Trophoblast cell (in vitro differentiated cells and primary cell): Measurements from ENCODE around the gene NOS3.
"Not testable (repeated sequence)": the region's sequence is repeated elsewhere in the genome, so short reads cannot be mapped to it uniquely, and the experiment has no call there.

Experiments
- DNase-seq, 2 donors: peaks; one replicate each; pipeline ENCODE4 v3.0.0-alpha.2; 2016
- H2AFZ ChIP-seq: 2 replicates; pipeline ENCODE4 v1.6.1; 2013; ENCODE audit warnings: low read length, moderate library complexity, mild to moderate bottlenecking; ENCODE audit not compliant: insufficient read depth, poor library complexity
- H2AK5ac ChIP-seq: 2 replicates; pipeline ENCODE4 v1.6.1; 2013; ENCODE audit warnings: mild to moderate bottlenecking, low read length
- H2BK120ac ChIP-seq: 2 replicates; pipeline ENCODE4 v1.6.1; 2013; ENCODE audit warnings: low read length, mild to moderate bottlenecking, moderate library complexity; ENCODE audit not compliant: insufficient read depth, poor library complexity
- H2BK12ac ChIP-seq: 2 replicates; pipeline ENCODE4 v1.6.1; 2013; ENCODE audit warnings: mild to moderate bottlenecking, low read length, moderate library complexity
- H2BK5ac ChIP-seq: 2 replicates; pipeline ENCODE4 v1.6.1; 2013; ENCODE audit warnings: low read length, low read depth, moderate library complexity, mild to moderate bottlenecking; ENCODE audit not compliant: poor library complexity
- H3K14ac ChIP-seq: 2 replicates; pipeline ENCODE4 v1.6.1; 2013; ENCODE audit warnings: mild to moderate bottlenecking, low read length
- H3K18ac ChIP-seq: 2 replicates; pipeline ENCODE4 v1.6.1; 2013; ENCODE audit warnings: mild to moderate bottlenecking, low read length
- H3K23ac ChIP-seq: 2 replicates; pipeline ENCODE4 v1.6.1; 2013; ENCODE audit warnings: low read length
- H3K27ac ChIP-seq: 2 replicates; pipeline ENCODE4 v1.5.1; 2013; ENCODE audit warnings: low read depth, mild to moderate bottlenecking, inconsistent platforms, low read length, moderate library complexity
- H3K27me3 ChIP-seq: 2 replicates; pipeline ENCODE4 v1.6.1; 2013; ENCODE audit warnings: inconsistent platforms, mild to moderate bottlenecking, low read length, moderate library complexity; ENCODE audit not compliant: insufficient read depth
- H3K36me3 ChIP-seq, 2 experiments: 1 replicate in 1 of 2; 2 replicates in 1 of 2; pipeline ENCODE4 v1.6.1; 2013; ENCODE audit warnings: low read length in 2 of 2, mild to moderate bottlenecking in 2 of 2, moderate library complexity in 1 of 2; ENCODE audit not compliant: insufficient read depth in 2 of 2, control insufficient read depth in 1 of 2
- H3K4ac ChIP-seq: 2 replicates; pipeline ENCODE4 v1.6.1; 2013; ENCODE audit warnings: low read depth, mild to moderate bottlenecking, low read length, moderate library complexity
- H3K4me1 ChIP-seq, 2 experiments: 1 replicate in 1 of 2; 2 replicates in 1 of 2; pipeline ENCODE4 v1.6.1; 2013; ENCODE audit warnings: low read length in 2 of 2, mild to moderate bottlenecking in 2 of 2, moderate library complexity in 1 of 2; ENCODE audit not compliant: insufficient read depth in 2 of 2, control insufficient read depth in 1 of 2
- H3K4me2 ChIP-seq: 2 replicates; pipeline ENCODE4 v1.6.1; 2013; ENCODE audit warnings: inconsistent platforms, mild to moderate bottlenecking, low read length, moderate library complexity
- H3K4me3 ChIP-seq: 2 replicates; pipeline ENCODE4 v1.5.1; 2013; ENCODE audit warnings: mild to moderate bottlenecking, low read depth, low read length, inconsistent platforms
- H3K79me1 ChIP-seq: one replicate; pipeline ENCODE4 v1.6.1; 2013; ENCODE audit warnings: low read length
- H3K79me2 ChIP-seq: 2 replicates; pipeline ENCODE4 v1.6.1; 2013; ENCODE audit warnings: low read length, mild to moderate bottlenecking; ENCODE audit not compliant: control insufficient read depth, insufficient read depth, poor library complexity
- H3K9ac ChIP-seq: 2 replicates; pipeline ENCODE4 v1.6.1; 2013; ENCODE audit warnings: mild to moderate bottlenecking, low read length
- H3K9me3 ChIP-seq: 2 replicates; pipeline ENCODE4 v1.6.1; 2013; ENCODE audit warnings: low read depth, mild to moderate bottlenecking, control low read depth, inconsistent platforms, low read length; ENCODE audit not compliant: insufficient read depth
- H4K12ac ChIP-seq: 2 replicates; pipeline ENCODE4 v1.6.1; 2013; ENCODE audit warnings: low read depth, mild to moderate bottlenecking, low read length, moderate library complexity
- H4K8ac ChIP-seq: 2 replicates; pipeline ENCODE4 v1.6.1; 2013; ENCODE audit warnings: low read depth, mild to moderate bottlenecking, low read length, moderate library complexity
- H4K91ac ChIP-seq: one replicate; pipeline ENCODE4 v1.6.1; 2013; ENCODE audit warnings: low read depth, mild to moderate bottlenecking, low read length, moderate library complexity
- WGBS: extraction: QIAGEN DNeasy Blood & Tissue Kit; methylation state at CpG from one replicate; pipeline ENCODE4 v1.1.7; 2013; ENCODE audit warnings: missing lambda C conversion rate; ENCODE audit not compliant: insufficient read length, insufficient coverage; ENCODE audit errors: extremely low coverage; 5-methylcytosine and 5-hydroxymethylcytosine counted together

Gene NOS3

DNA sequence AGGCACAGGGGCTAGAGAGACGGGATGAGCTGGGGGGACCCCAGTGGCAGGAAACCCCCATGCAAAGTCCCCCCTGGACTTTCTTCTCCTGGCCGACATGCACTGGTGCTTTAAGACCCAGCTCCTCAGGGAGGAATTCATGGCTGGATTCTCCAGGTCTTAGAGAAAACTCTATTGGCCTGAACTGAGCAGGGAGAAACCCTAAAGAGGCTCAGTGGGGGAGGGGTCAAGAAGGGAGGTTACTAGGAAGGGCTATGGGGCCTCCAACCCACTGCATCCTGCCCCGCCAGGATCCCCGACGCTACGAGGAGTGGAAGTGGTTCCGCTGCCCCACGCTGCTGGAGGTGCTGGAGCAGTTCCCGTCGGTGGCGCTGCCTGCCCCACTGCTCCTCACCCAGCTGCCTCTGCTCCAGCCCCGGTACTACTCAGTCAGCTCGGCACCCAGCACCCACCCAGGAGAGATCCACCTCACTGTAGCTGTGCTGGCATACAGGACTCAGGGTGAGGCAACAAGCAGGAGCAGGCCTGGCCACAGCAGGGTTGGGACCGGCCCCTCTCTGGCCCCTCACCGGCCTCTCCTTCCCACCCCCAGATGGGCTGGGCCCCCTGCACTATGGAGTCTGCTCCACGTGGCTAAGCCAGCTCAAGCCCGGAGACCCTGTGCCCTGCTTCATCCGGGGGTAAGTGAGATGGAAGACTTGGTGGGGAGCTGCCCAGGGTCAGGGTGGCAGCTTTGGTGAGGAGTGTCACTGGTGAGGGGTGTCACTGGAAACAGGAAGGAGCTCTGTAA, 19.7 kb downstream of the NOS3 start:
- peaks cover 12% of the 10 kb centered on the region for H3K79me1 ChIP-seq

DNA sequence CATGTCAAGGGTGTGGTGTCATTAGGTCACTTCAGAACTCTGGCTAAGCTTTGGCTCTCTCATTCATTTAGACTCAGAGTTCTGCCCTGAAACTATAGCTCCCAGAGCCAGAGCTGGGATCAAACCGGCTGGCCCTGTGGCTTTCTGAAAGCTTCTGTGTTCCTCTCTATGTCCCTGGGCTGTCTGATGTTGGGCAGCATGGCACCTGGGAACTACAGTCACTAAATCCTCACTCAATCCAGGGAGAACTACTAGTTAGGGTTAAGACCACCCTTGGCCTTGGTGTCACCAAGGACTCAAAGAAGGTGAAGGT, 20.2 kb downstream of the NOS3 start:
- H3K9ac ChIP-seq: no peak overlapping the region
- H3K27me3 ChIP-seq: no peaks in the 10 kb centered on the region
- no peak overlapping the region for H3K27ac ChIP-seq
- H3K79me1 ChIP-seq: peaks cover 12% of the 10 kb centered on the region
- H4K91ac ChIP-seq: peak overlapping the region; percentile 75
- H3K4me1 ChIP-seq: peaks cover 33 to 42% of the 10 kb centered on the region in 2 experiments
- H2AFZ ChIP-seq: no peak overlapping the region
- peak overlapping the region; percentile 68 for H2BK12ac ChIP-seq
- H3K9me3 ChIP-seq: peaks cover 4% of the 10 kb centered on the region
- no CpG with 5 or more reads among the region's 1 CpG for WGBS
- no peak overlapping the region for H3K4me3 ChIP-seq
- DNase-seq: no peak
- no peaks in the 10 kb centered on the region for H3K79me2 ChIP-seq
- no peak overlapping the region for H2AK5ac ChIP-seq
- H2BK120ac ChIP-seq: no peak overlapping the region
- H3K4me2 ChIP-seq: no peak overlapping the region
- H3K36me3 ChIP-seq: no peaks in the 10 kb centered on the region
- H3K4ac ChIP-seq: no peak overlapping the region
- H3K14ac ChIP-seq: no peak overlapping the region
- no peak overlapping the region for H3K23ac ChIP-seq
- no peak overlapping the region for H2BK5ac ChIP-seq
- no peak overlapping the region for H4K12ac ChIP-seq
- no peak overlapping the region for H3K18ac ChIP-seq
- no peak overlapping the region for H4K8ac ChIP-seq

More for the DNA sequence above, 19.7 kb downstream of the NOS3 start:
- Histone ChIP-seq H2AFZ (peak overlapping the region; percentile 8), H2AK5ac (peak overlapping the region; percentile 45), H3K9ac (no peak overlapping the region), H3K27me3 (no peaks in the 10 kb centered on the region), H3K79me2 (no peaks in the 10 kb centered on the region), H4K8ac (peak overlapping the region; percentile 5), H2BK120ac (peak overlapping the region; percentile 40), H4K91ac (peak overlapping the region; percentile 75), H3K18ac (peak overlapping the region; percentile 23), H3K4me3 (no peak overlapping the region), H3K9me3 (peaks cover 4% of the 10 kb centered on the region), H3K36me3 (no peaks in the 10 kb centered on the region), H3K4ac (no peak overlapping the region), H3K23ac (no peak overlapping the region), H3K27ac (no peak overlapping the region), H2BK5ac (peak overlapping the region; percentile 7), H4K12ac (no peak overlapping the region), H2BK12ac (peak overlapping the region; percentile 68), H3K4me2 (peak overlapping the region; percentile 23), H3K14ac (peak overlapping the region; percentile 19), H3K4me1 (peaks cover 33 to 42% of the 10 kb centered on the region in 2 experiments)
- no CpG with 5 or more reads among the region's 18 CpGs for WGBS
- DNase-seq: no peak

DNA sequence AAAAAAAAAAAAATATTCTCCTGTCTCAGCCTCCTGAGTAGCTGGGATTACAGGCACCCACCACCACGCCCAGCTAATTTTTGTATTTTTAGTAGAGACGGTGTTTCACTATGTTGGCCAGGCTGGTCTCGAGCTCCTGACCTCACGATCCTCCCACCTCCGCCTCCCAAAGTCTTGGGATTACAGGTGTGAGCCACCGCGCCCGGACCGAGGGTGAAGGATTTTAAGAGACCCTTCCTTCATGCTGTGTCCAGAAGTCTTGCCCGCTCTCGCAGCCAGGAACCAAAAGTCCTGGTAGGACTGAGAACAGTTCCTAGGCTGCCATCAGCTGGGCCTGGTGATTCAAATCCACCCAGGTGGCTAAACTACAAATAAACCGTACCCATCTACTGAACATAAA, 20.8 kb downstream of the NOS3 start:
- not testable (repeated sequence) for H3K27ac ChIP-seq, H3K14ac ChIP-seq, H3K4me3 ChIP-seq, H2BK12ac ChIP-seq, H2AFZ ChIP-seq, H3K9me3 ChIP-seq, H3K36me3 ChIP-seq, H3K79me2 ChIP-seq, H3K18ac ChIP-seq, H2BK5ac ChIP-seq, H3K4ac ChIP-seq, H3K4me2 ChIP-seq, H3K9ac ChIP-seq, H2AK5ac ChIP-seq, H4K12ac ChIP-seq, H3K23ac ChIP-seq, H4K91ac ChIP-seq, H3K27me3 ChIP-seq, H2BK120ac ChIP-seq, DNase-seq, H4K8ac ChIP-seq
- peaks cover 33 to 42% of the 10 kb centered on the region in 2 experiments for H3K4me1 ChIP-seq
- WGBS: no CpG with 5 or more reads among the region's 12 CpGs
- H3K79me1 ChIP-seq: peaks cover 12% of the 10 kb centered on the region

- no peak overlapping the region for H3K9ac ChIP-seq
- no peak overlapping the region for H4K91ac ChIP-seq
- H2AK5ac ChIP-seq: no peak overlapping the region
- no peak overlapping the region for H2AFZ ChIP-seq
- H3K27me3 ChIP-seq: no peaks in the 10 kb centered on the region
- no peaks in the 10 kb centered on the region for H3K36me3 ChIP-seq
- no peak overlapping the region for H3K27ac ChIP-seq
- H2BK120ac ChIP-seq: no peak overlapping the region
- no peak overlapping the region for H3K4ac ChIP-seq
- H4K12ac ChIP-seq: no peak overlapping the region
- H3K18ac ChIP-seq: no peak overlapping the region
- no CpG with 5 or more reads among the region's 6 CpGs for WGBS
- no peak overlapping the region for H4K8ac ChIP-seq
- peaks cover 29 to 37% of the 10 kb centered on the region in 2 experiments for H3K4me1 ChIP-seq
- no peak overlapping the region for H3K4me2 ChIP-seq
- no peak overlapping the region for H3K14ac ChIP-seq
- DNase-seq: no peak
- H3K23ac ChIP-seq: no peak overlapping the region
- H3K4me3 ChIP-seq: no peak overlapping the region
- no peaks in the 10 kb centered on the region for H3K79me2 ChIP-seq
- H2BK5ac ChIP-seq: no peak overlapping the region
- H2BK12ac ChIP-seq: no peak overlapping the region
- peaks cover 4% of the 10 kb centered on the region for H3K9me3 ChIP-seq
- peaks cover 12% of the 10 kb centered on the region for H3K79me1 ChIP-seq
Observed at GRCh38 chr7:151012031-151012692, 21.3 kb downstream of the NOS3 start.
